ENCODE measurements around the gene GGA2.
A peak's percentile ranks its signal among the peaks of the same experiment; 100 is the strongest.

- TF ChIP-seq EP300 (IDR thresholded peaks at IDR 0.05): peak in 1 of 4 donors; percentile 50
- TF ChIP-seq, protein P1, sequence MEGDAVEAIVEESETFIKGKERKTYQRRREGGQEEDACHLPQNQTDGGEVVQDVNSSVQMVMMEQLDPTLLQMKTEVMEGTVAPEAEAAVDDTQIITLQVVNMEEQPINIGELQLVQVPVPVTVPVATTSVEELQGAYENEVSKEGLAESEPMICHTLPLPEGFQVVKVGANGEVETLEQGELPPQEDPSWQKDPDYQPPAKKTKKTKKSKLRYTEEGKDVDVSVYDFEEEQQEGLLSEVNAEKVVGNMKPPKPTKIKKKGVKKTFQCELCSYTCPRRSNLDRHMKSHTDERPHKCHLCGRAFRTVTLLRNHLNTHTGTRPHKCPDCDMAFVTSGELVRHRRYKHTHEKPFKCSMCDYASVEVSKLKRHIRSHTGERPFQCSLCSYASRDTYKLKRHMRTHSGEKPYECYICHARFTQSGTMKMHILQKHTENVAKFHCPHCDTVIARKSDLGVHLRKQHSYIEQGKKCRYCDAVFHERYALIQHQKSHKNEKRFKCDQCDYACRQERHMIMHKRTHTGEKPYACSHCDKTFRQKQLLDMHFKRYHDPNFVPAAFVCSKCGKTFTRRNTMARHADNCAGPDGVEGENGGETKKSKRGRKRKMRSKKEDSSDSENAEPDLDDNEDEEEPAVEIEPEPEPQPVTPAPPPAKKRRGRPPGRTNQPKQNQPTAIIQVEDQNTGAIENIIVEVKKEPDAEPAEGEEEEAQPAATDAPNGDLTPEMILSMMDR (IDR thresholded peaks at IDR 0.05): peak; percentile 87 to 99 (median 98)
Observed at GRCh38 chr16:23556881-23557778, 46.8 kb upstream of the GGA2 start, which contains the start of the genes EARS2 and UBFD1.
